HTR-8/SVneo (cell line): ENCODE results near the gene STAC2.
A peak's percentile ranks its signal among the peaks of the same experiment; 100 is the strongest.
"Not testable (repeated sequence)": the region's sequence is repeated elsewhere in the genome, so short reads cannot be mapped to it uniquely, and the experiment has no call there.

Source experiments
- DNase-seq: peaks from one replicate; pipeline ENCODE4 v3.0.0; 2011; ENCODE audit warnings: low spot score, mixed read lengths; ENCODE audit not compliant: insufficient read length
- FAIRE-seq: peaks from 2 replicates; lab custom pipeline; 2011; peaks lifted over from hg19 to GRCh38; lab: Jason Lieb, UNC

Gene STAC2

GRCh38 chr17:39169101-39169500 is 56.6 kb downstream of the STAC2 start:
- no peak for FAIRE-seq
- DNase-seq, result no peak

GRCh38 chr17:39168503-39168902 is 57.2 kb downstream of the STAC2 start:
- FAIRE-seq, result not testable (repeated sequence)

GRCh38 chr17:39167476-39167875 is 58.3 kb downstream of the STAC2 start:
- DNase-seq (no peak), FAIRE-seq (peak; percentile 33)

More at GRCh38 chr17:39168503-39168902, 57.2 kb downstream of the STAC2 start:
- not testable (repeated sequence) for DNase-seq

GRCh38 chr17:39166437-39167335 is 59.1 kb downstream of the STAC2 start:
- FAIRE-seq, result no peak

GRCh38 chr17:39165841-39166349 is 59.9 kb downstream of the STAC2 start, which contains the start of gene ARL5C:
Gene ARL5C, minus strand, starts transcription at chr17:39166161. Its CDS starts 401 bp downstream, at chr17:39165760.
- FAIRE-seq, result no peak

More at GRCh38 chr17:39166437-39167335, 59.1 kb downstream of the STAC2 start:
- no peak for DNase-seq

GRCh38 chr17:39165178-39165840 is 60.4 kb downstream of the STAC2 start:
- no peak for DNase-seq

More at GRCh38 chr17:39165841-39166349, 59.9 kb downstream of the STAC2 start, which contains the start of gene ARL5C:
- no peak for DNase-seq

GRCh38 chr17:39164675-39165143 is 61.0 kb downstream of the STAC2 start:
- DNase-seq (peak; percentile 94), FAIRE-seq (peak; percentile 87)

More at GRCh38 chr17:39165178-39165840, 60.4 kb downstream of the STAC2 start:
- FAIRE-seq, result no peak

GRCh38 chr17:39161962-39162361 is 63.8 kb downstream of the STAC2 start:
- FAIRE-seq, result no peak
- no peak for DNase-seq
